Measurements from ENCODE around the gene ABI3. TPM values are rescaled to one million over a fixed set of nuclear protein-coding genes. Genes with fewer than 3 reads are reported as not detected.
A peak's percentile ranks its signal among the peaks of the same experiment; 100 is the strongest.

Gene ABI3
- total RNA-seq, 1 donor from 2014 or later: not detected

GRCh38 chr17:49197346-49197998, 13.0 kb upstream of the ABI3 start:
- Histone ChIP-seq H3F3A (ENCODE audit: low read depth) (peaks cover 21% of the 10 kb centered on the region), H3K4me3 (no peak overlapping the region), H2AFZ (replicated peaks) (peak overlapping the region; percentile 84), H3K27me3 (no peaks in the 10 kb centered on the region), H3K4me1 (no peaks in the 10 kb centered on the region), H3K9me3 (ENCODE audit: low read depth) (no peaks in the 10 kb centered on the region), H3K4me2 (no peak overlapping the region), H3K36me3 (no peaks in the 10 kb centered on the region), H4K20me1 (ENCODE audit: low read depth) (no peaks in the 10 kb centered on the region), H3K79me2 (ENCODE audit: low read depth) (no peaks in the 10 kb centered on the region), H3K27ac (no peak overlapping the region), H3K9ac (no peak overlapping the region)
- H3K4me1 Mint-ChIP-seq: peaks cover 19% of the 10 kb centered on the region
- H3K9me3 Mint-ChIP-seq: peaks cover 3% of the 10 kb centered on the region
- no peak overlapping the region for H3K27ac Mint-ChIP-seq
- peak overlapping the region; percentile 20 for H3K4me3 Mint-ChIP-seq
- no peak for DNase-seq (ENCODE audit: low spot score)
- peaks cover 24% of the 10 kb centered on the region for H3K27me3 Mint-ChIP-seq (ENCODE audit: insufficient read depth, low read depth)
- TF ChIP-seq, protein P1, sequence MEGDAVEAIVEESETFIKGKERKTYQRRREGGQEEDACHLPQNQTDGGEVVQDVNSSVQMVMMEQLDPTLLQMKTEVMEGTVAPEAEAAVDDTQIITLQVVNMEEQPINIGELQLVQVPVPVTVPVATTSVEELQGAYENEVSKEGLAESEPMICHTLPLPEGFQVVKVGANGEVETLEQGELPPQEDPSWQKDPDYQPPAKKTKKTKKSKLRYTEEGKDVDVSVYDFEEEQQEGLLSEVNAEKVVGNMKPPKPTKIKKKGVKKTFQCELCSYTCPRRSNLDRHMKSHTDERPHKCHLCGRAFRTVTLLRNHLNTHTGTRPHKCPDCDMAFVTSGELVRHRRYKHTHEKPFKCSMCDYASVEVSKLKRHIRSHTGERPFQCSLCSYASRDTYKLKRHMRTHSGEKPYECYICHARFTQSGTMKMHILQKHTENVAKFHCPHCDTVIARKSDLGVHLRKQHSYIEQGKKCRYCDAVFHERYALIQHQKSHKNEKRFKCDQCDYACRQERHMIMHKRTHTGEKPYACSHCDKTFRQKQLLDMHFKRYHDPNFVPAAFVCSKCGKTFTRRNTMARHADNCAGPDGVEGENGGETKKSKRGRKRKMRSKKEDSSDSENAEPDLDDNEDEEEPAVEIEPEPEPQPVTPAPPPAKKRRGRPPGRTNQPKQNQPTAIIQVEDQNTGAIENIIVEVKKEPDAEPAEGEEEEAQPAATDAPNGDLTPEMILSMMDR (IDR thresholded peaks at IDR 0.05): no peak
- no peak for TF ChIP-seq EZH2phosphoT487 (IDR thresholded peaks at IDR 0.05)
- H3K36me3 Mint-ChIP-seq: no peaks in the 10 kb centered on the region

DNA sequence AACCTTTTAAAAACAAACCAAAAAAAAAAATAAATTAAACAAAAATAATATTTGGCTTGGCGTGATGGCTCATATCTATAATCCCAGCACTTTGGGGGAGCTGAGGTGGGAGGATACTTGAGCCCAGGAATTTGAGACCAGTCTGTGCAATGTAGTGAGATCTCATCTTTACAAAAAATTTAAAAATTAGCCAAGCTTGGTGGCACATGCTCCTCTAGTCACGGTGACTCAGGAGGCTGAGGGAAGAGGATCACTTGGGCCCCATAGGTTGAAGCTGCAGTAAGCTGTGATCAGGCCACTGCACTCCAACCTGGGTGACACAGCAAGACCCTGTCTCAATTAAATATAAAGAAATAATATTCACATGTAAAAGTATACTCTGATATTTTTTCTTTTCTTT, 12.3 kb upstream of the ABI3 start:
- H3K4me3 Mint-ChIP-seq: no peak overlapping the region
- Histone ChIP-seq H3K4me1 (no peaks in the 10 kb centered on the region), H3K4me3 (no peak overlapping the region), H3K79me2 (ENCODE audit: low read depth) (no peaks in the 10 kb centered on the region), H3K9me3 (ENCODE audit: low read depth) (no peaks in the 10 kb centered on the region), H2AFZ (replicated peaks) (no peak overlapping the region), H3K4me2 (no peak overlapping the region), H3K9ac (no peak overlapping the region), H4K20me1 (ENCODE audit: low read depth) (no peaks in the 10 kb centered on the region), H3K27me3 (no peaks in the 10 kb centered on the region), H3K27ac (no peak overlapping the region), H3K36me3 (no peaks in the 10 kb centered on the region), H3F3A (ENCODE audit: low read depth) (peaks cover 16% of the 10 kb centered on the region)
- TF ChIP-seq, protein P1 (IDR thresholded peaks at IDR 0.05): no peak
- TF ChIP-seq EZH2phosphoT487 (IDR thresholded peaks at IDR 0.05): no peak
- no peak for TF ChIP-seq EZH2 (IDR thresholded peaks at IDR 0.05)
- H3K4me1 Mint-ChIP-seq: peaks cover 16% of the 10 kb centered on the region
- H3K9me3 Mint-ChIP-seq: no peaks in the 10 kb centered on the region
- H3K27me3 Mint-ChIP-seq (ENCODE audit: insufficient read depth, low read depth): peaks cover 20% of the 10 kb centered on the region
- no peak for DNase-seq (ENCODE audit: low spot score)
- no peaks in the 10 kb centered on the region for H3K36me3 Mint-ChIP-seq
- H3K27ac Mint-ChIP-seq: no peak overlapping the region

DNA sequence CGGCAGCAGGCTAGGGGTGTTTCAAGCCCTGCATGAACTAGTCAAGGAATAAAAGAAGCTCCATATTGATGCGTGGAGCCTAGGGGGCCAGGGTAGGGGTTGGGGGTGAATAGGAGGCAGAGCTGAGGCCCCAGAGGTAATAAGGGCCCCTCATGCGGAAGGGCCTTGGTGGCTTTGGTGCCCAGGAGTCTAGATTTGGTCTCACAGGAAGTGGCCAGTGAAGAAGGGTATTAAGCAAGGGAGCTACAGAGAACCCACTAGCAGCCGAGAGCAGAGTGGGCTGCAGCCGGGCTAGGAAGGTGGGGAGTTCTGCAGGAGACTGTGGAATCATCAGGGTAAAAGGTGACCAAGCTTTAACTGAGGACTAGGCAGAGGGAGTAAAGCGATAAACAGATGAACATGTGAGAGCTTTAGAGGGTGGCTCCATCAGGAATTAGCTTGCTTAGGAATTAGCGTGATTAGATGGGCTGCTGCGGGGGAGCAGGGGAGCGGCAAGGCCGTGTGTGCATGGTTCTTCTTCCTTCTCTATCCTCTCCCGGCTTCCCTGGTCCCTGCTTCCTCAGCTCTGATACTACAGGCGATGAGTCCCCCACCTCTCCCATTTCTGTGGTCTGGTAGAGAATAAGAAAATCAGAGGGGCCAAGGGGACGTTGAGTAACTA, 10.0 kb upstream of the ABI3 start:
- H3K27ac Mint-ChIP-seq: peak overlapping the region; percentile 18
- Histone ChIP-seq H3K4me1 (no peaks in the 10 kb centered on the region), H3K27ac (no peak overlapping the region), H3K4me3 (no peak overlapping the region), H3K27me3 (no peaks in the 10 kb centered on the region), H3K36me3 (no peaks in the 10 kb centered on the region), H2AFZ (replicated peaks) (peak overlapping the region; percentile 42), H3K79me2 (ENCODE audit: low read depth) (no peaks in the 10 kb centered on the region), H3F3A (ENCODE audit: low read depth) (no peaks in the 10 kb centered on the region), H3K4me2 (no peak overlapping the region), H3K9me3 (ENCODE audit: low read depth) (no peaks in the 10 kb centered on the region), H3K9ac (no peak overlapping the region), H4K20me1 (ENCODE audit: low read depth) (no peaks in the 10 kb centered on the region)
- H3K4me3 Mint-ChIP-seq: no peak overlapping the region
- TF ChIP-seq EZH2phosphoT487 (IDR thresholded peaks at IDR 0.05): no peak
- TF ChIP-seq EZH2 (IDR thresholded peaks at IDR 0.05): no peak
- TF ChIP-seq, protein P1 (IDR thresholded peaks at IDR 0.05): no peak
- DNase-seq (ENCODE audit: low spot score): no peak
- H3K27me3 Mint-ChIP-seq (ENCODE audit: insufficient read depth, low read depth): peaks cover 24% of the 10 kb centered on the region
- no peaks in the 10 kb centered on the region for H3K36me3 Mint-ChIP-seq
- no peaks in the 10 kb centered on the region for H3K9me3 Mint-ChIP-seq
- H3K4me1 Mint-ChIP-seq: peaks cover 3% of the 10 kb centered on the region
